H1 (cell line): ENCODE data around the gene DGUOK. TPM values are rescaled to one million over a fixed set of nuclear protein-coding genes. Genes with fewer than 3 reads are reported as not detected.

Experiments used
- polyA plus RNA-seq, 7 experiments: library from polyadenylated mRNA; depleted of rRNA in 3 of 7; stranded (reverse) in 5 of 7; unstranded in 2 of 7; fragments of >200 nt in 5 of 7; fragments of 200-250 nt in 2 of 7; gene quantifications; 1 replicate in 5 of 7; 2 replicates in 1 of 7; 4 replicates in 1 of 7; pipeline versions ENCODE4 v1.2.1 to v1.2.3, GENCODE V29; 2011 to 2013; ENCODE audit warnings: missing spikeins in 2 of 7, mixed read lengths in 2 of 7
- small RNA-seq: library from polyadenylated mRNA; stranded (forward); fragments of <200 nt; extraction: miRNeasy Mini kit (QIAGEN cat#:217004); gene quantifications from one replicate; pipeline ENCODE3, GENCODE V24; 2013; ENCODE audit not compliant: insufficient read depth
- total RNA-seq: library from RNA; stranded (reverse); fragmentation: NEBNext Ultra II Directional; extraction: Animal tissue kit (Norgen Biotek cat#: 25700); gene quantifications from 2 replicates; pipeline ENCODE4 v1.2.1, GENCODE V29; 2021

Gene DGUOK
- total and polyA plus RNA-seq, 2 of the 8 experiments (the other 6 are each of a cell fraction or from before 2014, with no cell fraction given), result 110 to 168 TPM

Small RNA genes lying within 50 kb of the gene (small RNA-seq; reads per million reads assigned to genes)
- gene AC110801.1, result not detected
- not detected for gene RNA5SP97

Other genes starting within 250 kb of the DGUOK start
- 35.4 and 41.6 TPM in 2 replicates for gene TPRKB, start 189.5 kb upstream of the DGUOK start, total RNA-seq
- gene TPRKB, start 189.5 kb upstream of the DGUOK start, polyA plus RNA-seq (2011; rRNA removed), result 14.4 and 40.3 TPM in 2 replicates
- gene DUSP11, start 146.8 kb upstream of the DGUOK start, total RNA-seq, result 17.8 and 19.1 TPM in 2 replicates
- 7.0 and 12.2 TPM in 2 replicates for gene DUSP11, start 146.8 kb upstream of the DGUOK start, polyA plus RNA-seq (2011; rRNA removed)
- gene C2orf78, start 142.7 kb upstream of the DGUOK start, total RNA-seq, result 0.21 and 0.39 TPM in 2 replicates
- 0.88 and 0.89 TPM in 2 replicates for gene C2orf78, start 142.7 kb upstream of the DGUOK start, polyA plus RNA-seq (2011; rRNA removed)
- 49.7 and 50.5 TPM in 2 replicates for gene STAMBP, start 97.9 kb upstream of the DGUOK start, total RNA-seq
- gene STAMBP, start 97.9 kb upstream of the DGUOK start, polyA plus RNA-seq (2011; rRNA removed), result 32.6 and 35.8 TPM in 2 replicates
- 11.0 and 13.7 TPM in 2 replicates for gene ACTG2, start 33.9 kb upstream of the DGUOK start, total RNA-seq
- 4.8 and 6.2 TPM in 2 replicates for gene ACTG2, start 33.9 kb upstream of the DGUOK start, polyA plus RNA-seq (2011; rRNA removed)
- 20.2 and 21.1 TPM in 2 replicates for gene TET3, start 58.0 kb downstream of the DGUOK start, total RNA-seq
- 4.5 and 5.5 TPM in 2 replicates for gene TET3, start 58.0 kb downstream of the DGUOK start, polyA plus RNA-seq (2011; rRNA removed)
- 67.3 and 68.6 TPM in 2 replicates for gene BOLA3, start 221.0 kb downstream of the DGUOK start, total RNA-seq
- 41.5 and 46.1 TPM in 2 replicates for gene BOLA3, start 221.0 kb downstream of the DGUOK start, polyA plus RNA-seq (2011; rRNA removed)